ENCODE measurements around the gene LCMT1. TPM values are rescaled to one million over a fixed set of nuclear protein-coding genes. Genes with fewer than 3 reads are reported as not detected.
"Not testable (repeated sequence)": the region's sequence is repeated elsewhere in the genome, so short reads cannot be mapped to it uniquely, and the experiment has no call there.

The LCMT1 gene
- polyA plus RNA-seq, 4 donors, result 61.5 to 70.4 (median 68.9) TPM

GRCh38 chr16:25181236-25181635 is 69.7 kb downstream of the LCMT1 start:
- DNase-seq (ENCODE audit: low read depth in 4 of 4, low spot score in 3 of 4), result not testable (repeated sequence)

- no peak for DNase-seq (ENCODE audit: low read depth in 4 of 4, low spot score in 3 of 4)
Observed at GRCh38 chr16:25184771-25185170, 73.2 kb downstream of the LCMT1 start.

GRCh38 chr16:25187491-25187795 is 75.9 kb downstream of the LCMT1 start:
- DNase-seq (ENCODE audit: low read depth in 4 of 4, low spot score in 3 of 4), result no peak

DNA sequence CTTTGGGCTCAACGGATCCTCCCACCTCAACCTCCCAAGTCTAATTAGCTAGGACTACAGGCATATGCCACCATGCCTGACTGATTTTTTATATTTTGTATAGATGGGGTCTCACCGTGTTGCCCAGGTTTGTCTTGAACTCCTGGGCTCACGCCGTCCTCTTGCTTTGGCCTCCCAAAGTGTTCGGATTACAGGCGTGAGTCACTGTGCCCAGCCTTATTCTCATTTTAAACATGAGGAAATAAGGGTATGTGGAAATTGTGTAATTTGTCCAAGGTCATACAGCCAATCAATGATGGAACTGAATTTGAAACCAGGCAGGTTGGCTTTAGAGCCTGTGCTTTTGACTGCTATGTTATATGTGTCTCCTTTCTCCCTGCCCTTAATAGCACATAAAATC is 77.8 kb downstream of the LCMT1 start:
- no peak for DNase-seq (ENCODE audit: low read depth in 4 of 4, low spot score in 3 of 4)

DNA sequence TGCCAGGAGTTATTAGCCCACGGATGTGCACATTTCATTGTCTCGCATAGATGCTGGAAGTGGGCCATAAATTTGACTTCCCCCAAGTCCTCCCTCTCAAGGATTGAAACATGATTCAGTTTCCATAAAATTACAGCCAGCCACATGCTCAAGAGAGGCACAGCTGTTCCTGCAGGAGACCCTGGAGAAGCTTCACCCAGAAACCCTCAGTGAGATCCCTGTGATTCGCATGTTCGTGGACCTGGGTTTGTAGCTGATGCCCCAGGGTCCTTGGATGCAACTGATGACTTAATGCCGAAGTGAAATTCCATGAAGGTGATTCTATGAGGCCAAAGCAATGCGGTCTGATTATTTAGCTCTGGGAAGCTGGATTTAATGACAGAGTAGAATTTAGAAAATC is 80.6 kb downstream of the LCMT1 start:
- peak in 2 of 4 donors; percentile 5 to 12 for DNase-seq (ENCODE audit: low read depth in 4 of 4, low spot score in 3 of 4)

DNA sequence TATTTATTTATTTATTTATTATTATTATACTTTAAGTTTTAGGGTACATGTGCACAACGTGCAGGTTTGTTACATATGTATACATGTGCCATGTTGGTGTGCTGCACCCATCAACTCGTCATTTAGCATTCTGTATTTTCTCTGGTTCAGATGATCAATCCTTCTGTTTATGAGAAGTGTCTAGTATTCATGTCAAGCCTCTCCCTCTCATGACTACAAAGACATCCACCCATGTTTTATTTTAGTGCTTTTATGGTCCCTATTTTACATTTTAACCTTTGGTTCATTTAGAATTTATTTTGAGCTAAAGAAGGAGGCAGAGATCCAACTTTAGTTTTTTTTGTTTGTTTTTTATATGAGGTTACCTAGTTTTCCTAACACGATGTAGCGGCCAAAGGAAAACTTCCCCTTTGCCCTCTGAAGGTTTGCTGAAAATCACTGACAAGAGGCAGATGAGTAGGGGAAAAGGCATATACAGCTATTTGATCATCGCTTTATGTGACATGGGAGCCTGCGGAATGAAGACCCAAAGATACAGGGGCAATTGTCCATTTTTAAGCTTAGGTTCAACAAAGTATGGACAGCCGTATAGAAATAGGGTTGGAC is 82.8 kb downstream of the LCMT1 start:
- no peak for DNase-seq (ENCODE audit: low read depth in 4 of 4, low spot score in 3 of 4)

DNA sequence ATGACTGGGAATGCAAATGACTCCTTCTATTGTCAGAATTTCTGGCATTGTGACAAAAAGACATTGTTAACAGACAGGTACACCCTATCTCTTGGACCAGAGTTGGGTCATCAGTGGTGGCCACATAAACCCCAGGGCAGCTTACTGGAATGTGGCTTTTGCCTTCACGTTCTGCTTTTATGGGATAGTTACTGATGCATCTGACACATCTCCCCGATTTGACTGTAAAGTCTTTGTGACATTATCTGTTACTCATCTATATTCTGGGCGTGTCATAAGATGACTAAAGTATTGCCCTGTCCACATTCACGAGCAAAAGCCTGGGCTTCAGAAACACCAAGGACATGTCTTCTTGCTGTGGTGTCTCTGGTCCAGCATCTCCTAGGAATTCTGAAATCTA is 86.5 kb downstream of the LCMT1 start:
- DNase-seq (ENCODE audit: low read depth in 4 of 4, low spot score in 3 of 4), result no peak

- DNase-seq (ENCODE audit: low read depth in 4 of 4, low spot score in 3 of 4), result no peak
Observed at GRCh38 chr16:25199457-25199856, 87.9 kb downstream of the LCMT1 start.

- no peak for DNase-seq (ENCODE audit: low read depth in 4 of 4, low spot score in 3 of 4)
Observed at GRCh38 chr16:25210758-25211157, 99.2 kb downstream of the LCMT1 start.

DNA sequence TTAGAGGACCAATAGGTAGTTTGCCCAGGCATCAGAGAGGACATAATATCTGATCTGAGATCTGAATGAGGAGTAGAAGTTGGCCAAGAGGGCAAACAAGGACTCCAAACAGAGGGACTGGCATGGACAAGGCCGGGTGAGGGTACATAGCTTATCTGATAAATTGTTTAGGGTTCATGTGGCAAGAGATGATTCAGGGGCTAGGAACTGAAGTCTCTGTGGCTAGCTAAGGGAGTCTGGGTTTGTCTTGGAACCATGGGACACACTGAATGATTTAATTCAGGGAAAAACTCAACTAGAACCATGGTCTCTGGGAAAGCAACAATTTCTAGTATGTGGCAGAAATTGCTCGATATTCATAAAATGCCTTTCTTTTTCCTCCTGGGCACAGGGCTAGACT is 101.1 kb downstream of the LCMT1 start:
- DNase-seq (ENCODE audit: low read depth in 4 of 4, low spot score in 3 of 4), result no peak

GRCh38 chr16:25213709-25214397 is 102.3 kb downstream of the LCMT1 start:
- no peak for DNase-seq (ENCODE audit: low read depth in 4 of 4, low spot score in 3 of 4)

- DNase-seq (ENCODE audit: low read depth in 4 of 4, low spot score in 3 of 4), result no peak
Observed at GRCh38 chr16:25217112-25217511, 105.6 kb downstream of the LCMT1 start.

GRCh38 chr16:25217921-25218320 is 106.4 kb downstream of the LCMT1 start:
- no peak for DNase-seq (ENCODE audit: low read depth in 4 of 4, low spot score in 3 of 4)

- no peak for DNase-seq (ENCODE audit: low read depth in 4 of 4, low spot score in 3 of 4)
Observed at GRCh38 chr16:25219070-25219737, 107.7 kb downstream of the LCMT1 start.

DNA sequence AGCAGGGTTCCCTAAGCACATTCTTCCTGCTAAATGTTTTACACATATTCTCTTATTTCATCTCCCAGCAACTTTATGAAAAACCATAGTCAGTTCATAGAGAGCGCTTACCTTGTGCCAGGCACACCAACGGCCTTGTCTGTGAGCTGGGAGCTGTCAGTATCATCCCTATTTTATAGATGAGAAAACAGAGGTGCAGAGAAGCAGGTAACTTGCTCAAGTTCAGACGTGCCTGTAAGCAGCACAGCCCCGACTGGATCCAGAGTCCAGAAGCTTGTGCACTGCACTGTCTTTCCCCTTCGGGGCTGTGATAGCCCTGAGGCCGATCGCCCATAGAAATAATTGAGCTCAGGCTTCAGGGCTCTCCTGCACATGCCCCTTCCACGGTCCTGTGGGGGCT is 111.4 kb downstream of the LCMT1 start:
- no peak for DNase-seq (ENCODE audit: low read depth in 4 of 4, low spot score in 3 of 4)

- no peak for DNase-seq (ENCODE audit: low read depth in 4 of 4, low spot score in 3 of 4)
Observed at GRCh38 chr16:25223964-25224363, 112.4 kb downstream of the LCMT1 start.

DNA sequence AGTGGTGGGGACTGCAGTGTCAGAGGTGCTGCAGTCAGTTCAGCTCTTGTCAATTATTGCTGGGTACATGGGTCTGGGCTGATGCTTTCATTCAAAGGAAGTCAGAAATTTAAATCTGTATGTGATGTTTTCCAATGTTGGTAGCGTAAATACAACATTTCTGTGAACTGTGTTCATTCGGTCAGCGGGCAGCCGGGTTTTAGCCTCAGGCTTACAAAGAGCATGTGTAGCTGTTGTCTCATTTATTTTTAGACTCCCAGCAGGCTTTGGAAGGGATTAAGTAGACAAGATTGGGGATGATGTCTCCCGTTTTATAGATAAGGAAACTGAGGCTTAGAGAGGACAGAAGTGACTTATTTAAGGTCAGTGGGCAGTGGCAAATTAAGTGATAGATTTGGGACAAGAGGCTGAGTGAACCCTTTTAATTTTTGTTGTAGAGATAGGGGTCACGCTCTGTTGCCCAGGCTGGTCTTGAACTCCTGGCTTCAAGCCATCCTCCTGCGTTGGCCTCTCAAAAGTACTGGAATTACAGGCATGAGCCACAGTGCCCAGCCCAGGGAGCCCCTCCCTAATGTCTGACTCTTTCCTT is 113.3 kb downstream of the LCMT1 start:
- no peak for DNase-seq (ENCODE audit: low read depth in 4 of 4, low spot score in 3 of 4)

Other genes starting within 250 kb of the LCMT1 start
- gene ARHGAP17, start 96.4 kb upstream of the LCMT1 start, polyA plus RNA-seq (ENCODE audit: insufficient read length in 4 of 4), result 10 to 100 TPM; 57.8 to 95.4 (median 73.9) TPM
- under 1 TPM in 2 of 4 donors, not detected in 2; 0.12 to 0.16 TPM for gene AQP8, start 105.2 kb downstream of the LCMT1 start, polyA plus RNA-seq (ENCODE audit: insufficient read length in 4 of 4)
- gene ZKSCAN2, start 146.1 kb downstream of the LCMT1 start, polyA plus RNA-seq (ENCODE audit: insufficient read length in 4 of 4), result 10 to 100 TPM; 10.8 to 13.2 (median 12.1) TPM

Measured in right renal pelvis (tissue), 4 donors.